Measurements from ENCODE around the gene FOXP1.

GRCh38 chr3:71268462-71268999 lies 315.0 kb downstream of the FOXP1 start:
- no peak for TF ChIP-seq CTCF (IDR thresholded peaks at IDR 0.05; ENCODE audit: insufficient read depth, low read depth, low read length)
- no peak for TF ChIP-seq EZH2 (IDR thresholded peaks at IDR 0.05; ENCODE audit: insufficient read depth, low read length)

Measured in astrocyte (in vitro differentiated cells and primary cell).